GM21360 (cell line): ENCODE data around the gene ARHGAP23.

Experiments
- ATAC-seq: cut with Tn5 transposase; IDR thresholded peaks from one replicate; pipeline ENCODE4 v1.9.1; 2021; ENCODE audit warnings: mild to moderate bottlenecking, moderate library complexity; ENCODE audit not compliant: unreplicated experiment

Gene ARHGAP23

DNA sequence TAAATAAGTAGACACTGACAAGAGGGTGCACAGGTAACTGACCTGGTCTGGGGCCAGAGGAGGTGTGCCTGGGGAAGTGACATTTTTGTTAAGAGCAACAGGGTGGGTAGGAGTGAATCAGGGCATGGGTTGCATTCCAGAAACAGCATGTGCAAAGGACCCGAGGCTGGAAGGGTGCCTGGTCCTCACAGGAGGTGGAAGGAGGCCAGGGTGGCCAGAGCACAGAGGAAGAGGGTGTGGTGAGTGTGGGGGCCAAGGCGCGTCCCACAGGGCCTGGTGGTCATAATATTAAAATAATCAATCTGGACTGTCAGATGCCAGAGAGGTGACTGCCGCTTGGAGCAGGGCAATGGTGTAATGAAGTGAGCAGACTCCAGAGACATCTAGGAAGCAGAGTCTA, 14.3 kb downstream of the ARHGAP23 start:
- ATAC-seq: no peak

DNA sequence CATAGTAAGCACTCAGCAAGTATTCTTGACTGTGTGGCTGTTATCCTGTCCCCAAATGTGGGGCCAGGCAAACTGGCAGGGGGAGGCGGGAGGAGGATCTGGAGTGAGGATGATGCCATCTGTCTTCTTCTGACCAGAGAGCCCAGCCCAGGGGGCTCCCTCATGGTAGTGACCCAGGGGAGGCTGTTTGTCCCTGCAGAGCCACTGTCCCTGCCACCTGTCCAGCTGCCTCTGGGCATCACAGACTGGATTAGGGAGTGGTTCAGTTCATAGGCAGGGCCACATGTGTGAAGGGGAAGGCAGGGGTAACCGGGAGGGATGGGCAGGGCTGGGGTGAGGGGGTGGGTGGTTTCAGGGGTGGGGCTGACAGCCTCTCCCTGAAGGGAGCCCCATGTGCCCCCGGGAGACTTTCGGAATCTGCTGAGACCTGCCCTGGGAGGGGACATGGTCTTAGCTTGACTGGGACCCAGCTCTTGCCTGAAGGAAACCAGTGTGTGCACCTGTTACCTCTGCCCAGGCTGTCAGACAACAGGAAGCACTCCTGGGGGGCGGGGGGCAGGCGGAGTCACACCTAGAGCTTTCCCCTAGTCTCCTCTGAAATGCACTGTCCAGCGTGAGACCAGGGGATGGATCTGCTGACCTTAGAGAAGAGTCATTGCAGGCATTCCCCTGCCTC, 15.2 kb downstream of the ARHGAP23 start:
- no peak for ATAC-seq

DNA sequence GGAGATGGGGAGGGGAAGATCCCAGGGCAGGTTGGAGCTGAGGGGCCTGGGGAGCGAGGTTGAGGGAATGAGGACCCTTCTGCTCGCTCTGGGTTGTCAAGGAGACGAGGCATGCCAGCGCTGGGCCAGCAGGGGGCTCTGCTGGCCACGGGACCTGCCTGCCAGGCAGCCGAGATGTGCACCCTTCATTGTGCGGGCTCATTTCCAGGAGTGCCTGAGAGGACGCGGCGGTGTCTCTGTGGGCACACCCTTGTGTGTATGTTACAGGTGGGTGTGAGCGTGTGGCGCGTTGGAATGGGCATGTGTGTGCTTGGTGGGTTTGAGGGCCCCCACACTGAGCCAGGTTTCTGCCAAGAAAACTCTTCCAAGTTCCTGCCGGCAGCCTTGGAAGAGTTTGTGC, 15.9 kb downstream of the ARHGAP23 start:
- no peak for ATAC-seq

DNA sequence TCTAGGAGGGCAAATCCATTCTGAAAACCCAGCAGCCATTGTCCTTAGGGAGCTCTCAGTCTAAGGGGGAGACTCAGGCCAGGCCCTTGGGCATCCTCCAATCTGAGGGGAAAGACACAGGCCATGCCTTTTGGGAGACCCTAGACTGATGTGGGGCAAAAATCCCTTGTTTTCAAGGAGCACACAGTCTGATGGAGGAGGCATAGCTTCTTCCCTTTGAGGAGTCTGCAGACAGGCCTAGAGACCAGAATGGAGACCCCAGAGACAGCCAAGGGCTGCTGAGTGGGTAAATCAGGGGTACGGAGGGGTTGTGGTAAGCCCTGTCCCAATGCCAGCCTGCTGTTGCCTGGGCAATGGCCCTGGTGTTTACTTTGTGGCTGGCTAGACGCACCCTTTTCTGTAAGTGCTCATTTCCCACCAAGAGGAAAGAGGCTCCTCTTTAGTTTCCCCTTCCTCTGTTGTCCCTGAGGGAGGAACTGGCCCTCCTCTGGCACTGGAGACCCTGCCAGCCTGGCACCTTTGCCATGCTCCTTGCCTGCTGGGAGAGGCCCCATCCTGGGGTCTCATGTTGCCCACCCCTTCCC, 19.3 kb downstream of the ARHGAP23 start:
- ATAC-seq: no peak

DNA sequence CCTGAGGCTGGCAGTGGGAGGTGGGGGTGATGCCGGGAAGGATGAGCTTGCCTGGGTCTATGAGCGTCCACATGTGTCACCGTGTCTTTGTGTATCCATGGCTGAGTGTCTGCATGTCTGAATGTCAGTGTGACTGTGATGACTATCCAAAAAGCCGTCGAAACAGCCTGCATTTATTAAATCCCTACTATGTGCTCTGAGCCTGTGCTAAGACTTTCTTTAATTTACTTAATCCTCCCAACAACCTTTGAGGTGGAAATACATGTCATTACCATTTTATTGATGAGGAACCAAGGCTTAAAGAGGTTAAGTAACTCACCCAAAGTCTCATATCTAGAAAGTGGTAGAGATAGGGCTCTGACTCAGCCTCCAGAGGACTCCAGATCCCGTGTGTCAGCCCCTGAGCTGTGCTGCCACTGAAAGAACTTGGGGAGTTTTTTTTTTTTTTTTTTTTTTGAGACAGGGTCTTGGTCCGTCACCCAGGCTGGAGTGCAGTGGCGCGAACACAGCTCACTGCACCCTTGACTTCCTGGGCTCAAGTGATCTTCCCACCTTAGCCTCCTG, 20.0 kb downstream of the ARHGAP23 start:
- no peak for ATAC-seq

DNA sequence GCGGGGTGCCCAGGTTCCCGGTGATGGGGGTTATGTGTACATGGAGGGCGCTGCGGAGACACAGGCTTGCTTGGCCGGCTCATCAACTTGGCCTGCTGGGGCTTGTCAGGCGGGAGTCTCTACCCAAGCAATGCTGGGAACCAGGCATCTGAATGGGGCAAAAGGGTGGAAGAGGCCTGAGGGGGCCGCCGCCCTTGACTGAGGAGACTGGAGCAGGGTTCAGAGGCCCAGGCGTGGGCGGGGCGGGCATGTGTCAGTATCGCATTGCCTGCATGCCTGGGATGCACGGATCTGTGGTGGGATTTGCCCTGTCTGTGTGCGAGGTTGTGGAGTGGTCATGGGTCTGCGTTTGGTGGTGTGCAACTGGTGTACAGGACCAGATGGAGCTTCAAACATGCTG, 21.1 kb downstream of the ARHGAP23 start:
- no peak for ATAC-seq

DNA sequence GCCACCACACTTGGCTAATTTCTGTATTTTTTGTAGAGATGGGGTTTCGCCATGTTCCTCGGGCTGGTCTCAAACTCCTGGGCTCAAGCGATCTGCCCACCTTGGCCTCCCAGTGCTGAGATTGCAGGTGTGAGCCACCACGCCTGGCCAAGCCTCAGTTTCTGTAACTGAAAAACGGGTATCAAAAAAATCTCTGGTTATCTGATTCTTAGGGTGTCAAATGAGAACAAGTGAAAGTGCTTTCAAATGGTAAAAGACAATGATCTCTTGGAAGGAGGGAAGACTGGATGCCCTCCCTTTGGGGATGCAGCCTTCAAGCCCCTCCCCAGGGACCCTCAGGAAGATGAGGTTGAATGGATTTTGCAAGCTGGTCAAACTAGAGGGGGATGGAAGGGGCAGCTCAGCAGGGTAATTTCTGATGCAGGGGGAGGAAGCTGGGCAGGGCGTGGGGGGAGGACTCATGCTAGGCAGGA, 22.3 kb downstream of the ARHGAP23 start:
- ATAC-seq: no peak

DNA sequence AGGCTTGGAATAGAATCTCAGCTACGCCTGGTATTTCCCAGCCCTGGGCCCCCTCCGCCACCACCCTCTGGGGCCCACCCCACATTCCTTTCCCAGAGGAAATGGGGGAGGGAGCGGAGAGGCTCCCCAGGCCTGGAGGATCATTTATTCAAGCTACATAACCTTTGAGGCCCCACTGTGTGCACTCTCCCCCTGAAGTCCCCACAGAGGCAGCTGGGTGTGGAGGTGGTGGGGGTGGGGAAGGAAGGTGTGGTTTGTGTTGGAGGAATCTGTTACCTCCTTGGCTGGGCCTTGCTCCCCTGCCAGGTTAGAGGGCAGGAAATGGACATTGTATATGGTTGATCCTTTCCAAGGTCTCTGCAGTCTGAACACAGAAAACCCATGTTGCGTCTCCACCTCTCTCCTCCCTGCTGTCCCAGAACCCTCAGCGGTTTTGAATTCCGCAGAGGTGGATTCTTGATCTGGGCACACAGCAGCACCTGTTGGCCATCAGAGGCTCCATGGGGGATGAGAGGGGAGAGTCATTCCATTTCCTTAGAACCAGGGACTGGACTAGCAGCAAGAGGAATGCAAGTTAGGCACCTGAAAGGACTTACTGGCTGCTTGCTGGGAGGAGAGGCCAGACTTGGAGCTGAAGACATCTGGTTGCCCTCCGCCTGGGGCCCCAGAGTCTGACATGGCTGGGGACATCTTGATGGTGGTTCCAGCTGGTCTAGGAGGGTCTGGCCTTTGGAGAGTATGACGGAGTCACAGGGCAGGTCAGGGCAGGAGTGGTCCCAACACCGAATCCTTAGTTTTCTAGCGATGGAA, 23.0 kb downstream of the ARHGAP23 start:
- ATAC-seq: no peak

DNA sequence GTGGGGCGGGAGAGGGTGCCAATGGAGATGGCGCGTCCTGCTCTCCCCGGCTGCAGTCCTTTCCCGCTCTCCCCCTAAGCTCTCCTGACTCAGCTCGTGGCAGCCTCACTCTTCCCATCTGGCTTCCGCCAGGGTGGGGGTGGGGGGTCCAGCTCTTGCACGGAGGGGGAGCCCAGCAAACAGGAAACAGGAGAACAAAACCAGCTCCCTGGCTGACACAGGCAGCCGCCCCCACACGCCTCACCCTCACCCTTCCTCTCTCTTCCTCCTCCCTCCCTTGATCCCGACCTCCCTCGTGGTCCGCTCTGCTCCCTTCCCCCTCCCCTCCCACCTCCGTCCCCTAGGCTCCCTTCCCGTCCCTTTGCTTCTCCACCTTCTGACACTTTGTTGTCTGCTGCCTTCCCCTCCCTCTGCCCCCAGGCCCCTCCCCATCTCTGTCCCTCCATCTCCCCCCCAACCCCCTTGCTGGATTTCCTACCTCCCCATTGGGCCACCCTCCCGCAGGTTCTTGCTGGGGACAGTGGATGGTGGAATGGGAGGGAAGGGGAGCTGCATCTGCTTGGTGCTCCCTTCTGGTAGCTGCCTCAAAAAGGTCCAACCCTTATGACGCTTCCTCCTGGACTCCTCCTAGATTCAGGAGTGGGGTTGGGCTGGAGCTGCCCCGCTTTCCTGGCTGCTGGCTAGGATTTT, 23.7 kb downstream of the ARHGAP23 start:
- ATAC-seq: no peak

DNA sequence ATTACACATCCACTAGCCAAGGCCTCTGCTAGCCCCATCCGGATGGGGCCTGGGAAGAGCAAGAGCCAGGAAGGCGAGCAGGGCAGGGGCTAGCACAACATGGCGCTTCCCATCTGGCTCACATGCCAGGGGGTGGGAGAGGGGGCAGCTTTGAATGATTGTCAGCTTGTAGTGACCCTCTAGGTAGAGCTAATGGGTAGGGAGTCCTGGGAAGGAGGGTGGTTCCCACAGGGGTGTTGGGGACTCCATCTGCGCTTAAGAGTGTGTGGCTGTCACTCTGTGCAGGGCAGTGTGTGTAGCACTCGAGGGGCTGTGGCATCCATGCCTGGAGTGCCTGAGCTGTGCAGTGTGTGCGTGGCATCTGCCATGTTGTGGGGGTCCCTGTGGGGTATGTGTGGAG, 24.5 kb downstream of the ARHGAP23 start:
- no peak for ATAC-seq

DNA sequence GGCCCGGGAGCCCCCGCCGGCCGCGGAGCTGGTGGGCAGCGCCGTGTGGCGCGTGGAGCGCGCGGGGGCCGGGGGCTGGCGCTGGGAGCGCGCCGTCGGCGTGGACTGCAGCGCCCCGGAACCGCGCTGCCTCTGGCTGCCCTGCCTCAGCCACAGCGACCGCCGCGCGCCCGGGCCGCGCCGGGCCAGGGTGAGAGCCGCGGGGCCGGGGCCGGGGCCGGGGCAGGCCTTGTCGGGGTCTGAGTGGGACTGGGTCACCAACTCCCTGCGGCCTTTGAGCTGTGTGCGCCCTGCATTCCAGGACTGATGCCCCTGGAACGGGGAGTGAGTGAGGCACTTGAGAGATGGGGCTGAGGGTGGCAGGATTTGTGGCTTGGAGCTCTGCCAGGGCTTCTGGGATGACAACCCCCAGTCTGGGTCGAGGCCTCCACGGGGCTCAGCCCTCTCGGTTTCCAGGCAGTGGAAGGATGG, 25.7 kb downstream of the ARHGAP23 start:
- ATAC-seq: no peak

DNA sequence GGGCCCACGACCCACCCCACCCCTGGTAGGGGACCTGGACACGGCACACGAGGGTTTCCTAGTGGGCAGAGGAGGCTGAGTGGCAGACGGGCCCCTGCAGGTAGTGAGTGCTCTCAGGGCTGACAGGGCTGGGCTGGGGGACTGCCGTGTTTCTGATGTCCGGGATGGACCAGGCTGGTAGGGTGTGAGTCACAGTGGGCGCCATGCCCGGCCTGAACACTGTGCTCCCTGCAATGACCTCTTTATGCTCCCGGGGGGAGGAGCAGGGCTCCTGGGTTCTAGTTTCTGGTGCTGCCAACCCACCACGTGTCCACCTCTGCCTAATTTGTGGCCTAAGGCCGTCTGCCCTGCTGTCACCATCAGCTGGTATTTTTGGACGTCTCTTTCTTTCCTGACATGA, 26.3 kb downstream of the ARHGAP23 start:
- ATAC-seq: no peak

DNA sequence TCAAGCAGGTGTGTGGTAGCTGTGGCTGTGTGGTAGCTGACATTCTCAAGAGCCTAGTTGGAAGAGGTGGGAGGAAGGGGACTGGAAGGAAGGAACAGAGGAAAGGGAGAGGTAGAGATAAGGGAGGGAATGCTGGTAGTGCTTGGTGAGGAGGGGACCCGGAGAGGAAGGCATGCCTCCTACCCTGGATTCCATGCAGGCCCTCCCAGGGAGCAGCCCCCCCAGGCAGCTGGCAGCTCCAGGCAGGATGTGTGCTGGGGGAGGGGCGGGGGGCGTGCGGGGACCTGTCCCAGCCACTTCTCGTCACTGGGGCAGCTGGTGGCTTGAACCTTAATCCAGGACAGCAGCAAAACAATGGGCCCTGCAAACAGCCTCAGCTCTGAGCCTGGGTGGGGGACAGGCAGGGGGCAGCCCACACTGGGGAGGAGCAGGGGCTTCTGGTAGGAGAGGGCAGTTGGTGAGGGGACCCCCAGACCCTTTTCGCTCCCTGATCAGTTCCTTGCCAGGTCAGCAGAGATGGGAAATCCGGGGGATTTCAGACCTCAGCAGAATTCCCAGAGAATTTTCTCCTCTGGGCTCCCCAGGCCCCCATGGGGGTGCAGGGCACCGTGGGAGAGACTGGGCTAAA, 27.1 kb downstream of the ARHGAP23 start:
- no peak for ATAC-seq

DNA sequence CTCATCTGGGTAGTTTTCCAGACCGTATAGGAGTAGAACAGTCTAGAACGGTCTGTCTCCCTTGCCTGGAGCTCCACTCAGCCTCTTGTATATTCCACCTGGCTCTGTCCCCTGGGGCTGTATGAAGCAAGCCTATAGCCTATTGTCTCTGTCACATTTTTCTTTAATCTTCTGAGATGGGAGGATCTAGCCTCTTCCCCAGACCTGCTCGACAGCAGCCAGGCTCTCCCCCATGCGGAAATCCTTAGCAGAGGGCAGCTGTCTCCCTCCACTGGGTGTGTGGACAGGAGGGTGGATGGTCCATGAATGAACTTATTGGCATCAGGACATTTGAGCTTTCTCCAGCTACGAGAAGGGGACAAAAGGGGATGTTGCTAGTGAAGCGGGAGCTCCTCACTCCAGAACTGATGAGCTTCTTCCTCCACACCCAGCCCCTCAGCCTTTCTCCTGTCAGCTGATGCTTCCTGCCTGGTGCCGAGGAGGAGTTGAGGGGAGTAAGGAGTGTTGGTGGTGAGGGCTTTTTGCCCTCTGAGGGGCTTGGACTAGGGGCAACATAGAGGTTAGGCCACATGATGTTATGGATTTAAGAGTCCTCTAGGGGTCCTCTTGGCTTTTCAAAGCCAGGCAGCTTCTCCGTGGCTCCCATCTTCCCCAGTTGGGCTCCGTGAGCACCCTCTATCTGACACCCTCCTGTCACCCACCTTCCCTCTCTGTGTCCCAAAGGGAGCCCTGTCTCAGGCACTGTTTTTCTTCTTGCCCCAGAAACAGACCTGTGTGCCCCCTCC, 28.0 kb downstream of the ARHGAP23 start:
- ATAC-seq: no peak

DNA sequence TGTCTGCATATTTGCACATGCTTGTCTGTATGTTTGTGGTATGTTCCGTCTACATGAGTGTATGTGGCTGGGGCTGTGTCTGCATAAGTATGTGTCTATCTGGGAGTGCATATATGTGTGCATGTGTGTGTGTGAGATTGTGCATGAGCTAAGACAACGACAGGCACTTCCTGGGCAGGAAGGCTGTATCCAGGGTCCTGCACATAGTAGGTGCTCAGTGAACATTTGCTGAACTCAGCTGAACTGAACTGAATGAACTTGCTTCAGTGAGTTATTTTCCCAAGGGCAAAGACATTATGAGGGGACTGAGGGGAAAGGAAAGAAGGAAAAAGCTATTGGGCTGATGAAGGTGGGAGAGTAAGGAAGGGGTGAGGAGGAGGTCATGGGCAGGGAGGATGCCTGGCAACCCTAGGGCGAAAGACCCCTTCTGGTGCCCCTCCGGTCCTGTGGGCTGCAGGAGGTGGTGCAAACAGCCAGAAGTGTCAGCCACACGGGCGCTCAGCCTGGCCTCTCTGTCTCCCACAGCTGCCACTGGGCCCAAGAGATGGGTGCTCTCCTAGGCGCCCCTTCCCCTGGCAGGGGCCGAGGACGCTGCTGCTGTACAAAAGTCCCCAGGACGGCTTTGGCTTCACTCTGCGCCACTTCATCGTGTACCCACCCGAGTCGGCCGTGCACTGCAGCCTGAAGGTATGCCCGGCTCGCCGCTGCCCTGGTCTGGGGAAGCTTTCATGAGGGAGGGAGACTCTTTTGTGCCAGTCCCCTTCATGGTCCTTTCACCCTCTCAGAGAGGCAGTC, 29.5 kb downstream of the ARHGAP23 start:
- ATAC-seq: no peak

DNA sequence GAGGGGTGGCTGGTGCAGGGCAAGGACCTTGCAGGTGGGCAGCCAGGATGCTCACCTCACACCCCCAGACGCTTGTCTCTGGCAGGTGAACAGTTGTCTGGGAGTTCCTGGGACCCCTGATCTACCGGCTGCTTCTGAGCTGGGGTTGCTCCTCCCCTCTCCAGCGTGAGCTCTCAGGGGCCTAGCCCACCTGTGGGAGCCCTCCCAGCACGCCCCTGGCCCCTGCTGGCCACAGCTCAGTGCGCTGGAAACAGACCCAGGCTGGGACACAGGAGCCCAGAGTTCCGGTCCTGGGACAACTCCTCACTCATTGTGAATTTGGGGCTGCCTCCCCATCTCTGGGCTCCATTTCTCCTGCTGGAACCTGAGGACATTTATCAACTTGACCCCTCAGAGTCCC, 30.3 kb downstream of the ARHGAP23 start:
- no peak for ATAC-seq

DNA sequence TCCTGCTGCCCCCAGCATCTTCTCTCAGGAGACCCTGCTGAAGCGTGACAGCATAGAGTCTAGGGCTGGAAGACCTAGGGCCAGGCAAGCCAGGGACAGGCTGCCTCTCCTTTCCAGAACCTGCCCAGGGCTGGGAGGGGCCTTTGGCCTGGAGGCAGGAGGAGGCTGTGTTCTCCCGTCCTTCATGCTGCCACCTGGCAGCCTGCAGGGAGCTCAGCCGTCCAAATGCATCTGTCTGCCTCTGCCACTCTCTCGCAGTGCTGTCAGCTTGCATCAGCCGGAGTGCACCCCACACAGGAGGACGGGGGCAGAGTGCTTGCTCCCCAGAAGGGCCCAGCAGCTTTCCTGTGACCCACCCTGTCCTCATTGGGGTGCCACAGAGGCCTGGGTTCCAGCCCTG, 31.3 kb downstream of the ARHGAP23 start:
- no peak for ATAC-seq

DNA sequence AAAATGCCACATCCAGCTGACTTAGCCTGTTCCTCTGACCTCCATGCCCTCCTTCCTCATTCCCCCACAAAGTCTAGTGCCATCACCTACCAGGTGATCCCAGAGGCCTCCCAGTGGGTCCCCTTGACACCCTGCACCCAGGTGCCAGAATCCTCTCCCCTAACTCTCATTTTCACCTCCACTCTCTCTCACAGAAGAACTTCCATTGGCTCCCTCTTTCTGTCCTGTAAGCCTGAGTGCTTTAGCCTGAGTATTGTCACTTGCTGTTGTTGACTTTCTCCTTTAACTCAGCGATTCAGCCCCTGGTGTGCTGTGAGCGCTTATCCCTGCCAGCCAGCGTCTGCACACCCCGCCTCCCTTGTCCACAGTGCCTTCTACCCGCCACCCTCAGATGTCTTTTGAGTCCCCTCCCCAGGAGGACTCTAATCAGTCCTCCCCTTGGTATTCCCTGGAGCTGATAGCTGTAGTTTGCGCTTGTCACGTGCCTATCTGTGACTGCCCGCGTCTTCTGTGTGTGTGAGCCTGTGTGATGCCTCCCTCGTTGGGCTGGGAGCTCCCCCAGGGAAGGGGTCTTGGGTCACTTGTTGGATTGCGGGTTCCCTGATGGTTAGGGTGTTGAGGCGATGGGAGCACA, 31.9 kb downstream of the ARHGAP23 start:
- no peak for ATAC-seq
